Small intestine (tissue), 7 donors: ENCODE measurements around the gene MYO15A. TPM values are rescaled to one million over a fixed set of nuclear protein-coding genes. Genes with fewer than 3 reads are reported as not detected.
"Not testable (repeated sequence)": the region's sequence is repeated elsewhere in the genome, so short reads cannot be mapped to it uniquely, and the experiment has no call there.

Source experiments
- DNase-seq, 2 donors: peaks; one replicate each; pipeline versions ENCODE4 v3.0.0 to v3.0.0-alpha.2; 2013
- FAIRE-seq: peaks from 2 replicates; lab custom pipeline; 2012; peaks lifted over from hg19 to GRCh38; lab: Jason Lieb, UNC
- H3K27ac ChIP-seq, 3 donors: one replicate each; pipeline ENCODE4 v1.5.1; 2013; ENCODE audit warnings: low read length in 2 of 3, mild to moderate bottlenecking in 2 of 3, control low read depth in 1 of 3, inconsistent platforms in 1 of 3, low read depth in 1 of 3, moderate library complexity in 1 of 3
- H3K27me3 ChIP-seq, 3 donors: one replicate each; pipeline ENCODE4 v1.6.1; 2013; ENCODE audit warnings: low read length in 3 of 3, inconsistent platforms in 1 of 3; ENCODE audit not compliant: control insufficient read depth in 3 of 3, insufficient read depth in 3 of 3
- H3K36me3 ChIP-seq, 3 donors: one replicate each; pipeline ENCODE4 v1.6.1; 2013; ENCODE audit warnings: low read length in 3 of 3, inconsistent platforms in 1 of 3, low read depth in 1 of 3, mild to moderate bottlenecking in 1 of 3, moderate library complexity in 1 of 3; ENCODE audit not compliant: control insufficient read depth in 3 of 3, insufficient read depth in 2 of 3
- H3K4me1 ChIP-seq, 3 donors: one replicate each; pipeline ENCODE4 v1.6.1; 2013; ENCODE audit warnings: low read length in 2 of 3, inconsistent platforms in 1 of 3, low read depth in 1 of 3, mild to moderate bottlenecking in 1 of 3, moderate library complexity in 1 of 3; ENCODE audit not compliant: control insufficient read depth in 3 of 3, insufficient read depth in 2 of 3
- H3K4me3 ChIP-seq, 3 donors: one replicate each; pipeline ENCODE4 v1.5.1; 2013; ENCODE audit warnings: low read length in 3 of 3, control low read depth in 1 of 3, inconsistent platforms in 1 of 3, low read depth in 1 of 3, mild to moderate bottlenecking in 1 of 3, moderate library complexity in 1 of 3
- H3K9me3 ChIP-seq, 2 donors: one replicate each; pipeline ENCODE4 v1.6.1; 2013; ENCODE audit warnings: low read depth in 1 of 2, low read length in 1 of 2; ENCODE audit not compliant: control insufficient read depth in 2 of 2, insufficient read depth in 1 of 2
- WGBS, 3 donors: extraction: QIAGEN DNeasy Blood & Tissue Kit; methylation state at CpG; one replicate each; pipeline ENCODE4 v1.1.7; 2013; 5-methylcytosine and 5-hydroxymethylcytosine counted together
- polyA plus RNA-seq, 4 donors: library from polyadenylated mRNA; stranded (reverse) in 3 of 4; unstranded in 1 of 4; fragments of 200-250 nt in 3 of 4; fragments of 120-200 nt in 1 of 4; gene quantifications; one replicate each; pipeline versions ENCODE4 v1.2.1 to v1.2.3, GENCODE V29; 2013
- donor health status: healthy with polysubstance abuse.
- donor health status: control.
- donor health status: control.
- donor health status: Bipolar disorder and iron deficiency.
- donor health status: healthy.

MYO15A gene
- polyA plus RNA-seq, 4 donors, result 0.22 to 2.7 (median 1.6) TPM

DNA sequence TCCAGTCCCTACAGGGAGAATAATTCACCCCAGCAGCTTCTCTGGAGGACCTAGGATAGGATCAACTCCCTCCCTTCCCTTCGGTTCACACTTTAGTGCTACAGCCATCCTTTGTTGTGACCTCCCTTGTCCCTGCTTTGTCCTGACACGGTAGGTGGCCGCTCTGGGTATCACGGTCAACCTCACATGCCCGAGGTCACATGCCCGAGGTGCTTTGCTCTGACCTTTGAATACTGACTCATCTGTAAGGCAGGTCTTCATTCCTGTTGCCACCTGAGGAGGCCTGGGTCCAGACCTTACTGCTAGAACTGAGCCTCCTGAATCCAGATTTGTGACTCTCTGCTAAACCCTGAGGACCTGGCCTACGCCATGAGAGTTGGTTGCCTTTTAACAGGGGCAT, 94.8 kb downstream of the MYO15A start:
- DNase-seq (peak; percentile 75 to 78), FAIRE-seq (no peak)
- peak overlapping the region in 2 of 3 donors; percentile 52 to 66 for H3K27ac ChIP-seq
- H3K9me3 ChIP-seq, result no peaks in the 10 kb centered on the region
- 40 to 69% (median 66%) methylated on average over 7 of the region's 7 CpGs for WGBS, 3 donors
- H3K4me1 ChIP-seq, result peaks cover 0 to 19% (median 0%) of the 10 kb centered on the region in 3 donors
- no peak overlapping the region for H3K4me3 ChIP-seq
- H3K36me3 ChIP-seq, result peaks cover 4 to 95% (median 11%) of the 10 kb centered on the region in 3 donors
- no peaks in the 10 kb centered on the region for H3K27me3 ChIP-seq

DNA sequence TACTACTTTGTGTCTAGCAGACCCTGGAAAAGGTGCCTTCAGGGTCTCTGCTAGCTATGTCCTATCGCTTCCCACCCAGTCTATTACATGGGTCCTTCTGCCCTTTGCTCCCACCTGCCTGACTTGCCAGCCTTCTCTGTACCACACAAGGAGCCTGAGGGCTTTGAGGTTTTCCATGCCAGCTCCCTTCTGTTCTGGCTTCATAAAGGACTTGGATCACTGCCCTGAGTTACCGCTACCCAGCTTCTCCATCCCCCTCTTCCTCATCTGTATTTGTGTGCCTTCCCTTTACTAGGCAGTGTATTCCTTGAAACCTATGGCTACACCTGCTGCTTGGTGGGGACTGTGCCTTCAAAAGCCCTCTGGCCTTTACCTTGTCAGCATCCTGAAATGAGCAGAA, 97.3 kb downstream of the MYO15A start:
- 89 to 95% (median 93%) methylated on average over 2 of the region's 2 CpGs for WGBS, 3 donors
- H3K27ac ChIP-seq, result no peak overlapping the region
- FAIRE-seq (no peak), DNase-seq (no peak)
- no peak overlapping the region for H3K4me3 ChIP-seq
- H3K36me3 ChIP-seq, result peaks cover 16 to 96% (median 23%) of the 10 kb centered on the region in 3 donors
- peaks cover 0 to 11% (median 0%) of the 10 kb centered on the region in 3 donors for H3K4me1 ChIP-seq
- H3K9me3 ChIP-seq, result no peaks in the 10 kb centered on the region
- no peaks in the 10 kb centered on the region for H3K27me3 ChIP-seq

DNA sequence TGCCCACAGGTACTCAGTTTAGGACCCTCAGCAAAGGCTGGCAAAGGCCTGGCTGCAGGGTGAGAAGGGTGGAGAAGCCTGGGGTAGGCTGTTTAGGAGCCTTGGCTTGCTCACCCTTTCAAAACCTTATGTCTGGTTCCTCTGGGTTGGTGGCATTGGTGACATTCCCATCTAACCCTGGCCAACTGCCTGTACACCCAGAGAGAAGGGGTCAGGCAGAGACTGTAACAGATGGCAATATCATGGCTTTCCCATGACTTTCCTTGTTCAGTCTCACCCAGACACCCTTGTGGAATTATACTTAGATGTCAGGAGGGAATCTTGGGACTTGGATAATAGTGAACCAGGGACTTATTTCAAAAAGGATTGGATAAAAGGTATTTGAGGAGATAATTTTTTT, 98.4 kb downstream of the MYO15A start:
- no peaks in the 10 kb centered on the region for H3K9me3 ChIP-seq
- DNase-seq, result no peak
- H3K4me1 ChIP-seq, result peaks cover 0 to 10% (median 0%) of the 10 kb centered on the region in 3 donors
- FAIRE-seq, result no peak
- no peak overlapping the region for H3K4me3 ChIP-seq
- H3K27ac ChIP-seq, result no peak overlapping the region
- no peaks in the 10 kb centered on the region for H3K27me3 ChIP-seq
- H3K36me3 ChIP-seq, result peaks cover 16 to 88% (median 23%) of the 10 kb centered on the region in 3 donors

DNA sequence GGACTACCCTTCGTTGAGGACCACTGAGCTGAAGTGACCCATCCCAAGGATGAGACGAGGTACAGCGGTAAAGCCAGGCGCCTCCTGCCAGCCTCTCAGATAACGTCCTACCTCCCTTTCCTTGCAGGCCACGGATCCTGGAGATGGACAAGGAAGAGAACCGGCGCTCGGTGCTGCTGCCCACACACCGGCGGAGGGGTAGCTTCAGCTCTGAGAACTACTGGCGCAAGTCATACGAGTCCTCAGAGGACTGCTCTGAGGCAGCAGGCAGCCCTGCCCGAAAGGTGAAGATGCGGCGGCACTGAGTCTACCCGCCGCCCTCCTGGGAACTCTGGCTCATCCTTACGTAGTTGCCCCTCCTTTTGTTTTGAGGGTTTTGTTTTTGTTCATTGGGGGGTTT, 99.5 kb downstream of the MYO15A start:
- DNase-seq (no peak), FAIRE-seq (no peak)
- Histone ChIP-seq H3K27me3 (no peaks in the 10 kb centered on the region), H3K27ac (no peak overlapping the region), H3K4me3 (no peak overlapping the region), H3K9me3 (no peaks in the 10 kb centered on the region), H3K4me1 (peaks cover 0 to 4% (median 0%) of the 10 kb centered on the region in 3 donors), H3K36me3 (peaks cover 16 to 78% (median 23%) of the 10 kb centered on the region in 3 donors)
- 92% methylated on average over 19 of the region's 19 CpGs for WGBS, 3 donors

DNA sequence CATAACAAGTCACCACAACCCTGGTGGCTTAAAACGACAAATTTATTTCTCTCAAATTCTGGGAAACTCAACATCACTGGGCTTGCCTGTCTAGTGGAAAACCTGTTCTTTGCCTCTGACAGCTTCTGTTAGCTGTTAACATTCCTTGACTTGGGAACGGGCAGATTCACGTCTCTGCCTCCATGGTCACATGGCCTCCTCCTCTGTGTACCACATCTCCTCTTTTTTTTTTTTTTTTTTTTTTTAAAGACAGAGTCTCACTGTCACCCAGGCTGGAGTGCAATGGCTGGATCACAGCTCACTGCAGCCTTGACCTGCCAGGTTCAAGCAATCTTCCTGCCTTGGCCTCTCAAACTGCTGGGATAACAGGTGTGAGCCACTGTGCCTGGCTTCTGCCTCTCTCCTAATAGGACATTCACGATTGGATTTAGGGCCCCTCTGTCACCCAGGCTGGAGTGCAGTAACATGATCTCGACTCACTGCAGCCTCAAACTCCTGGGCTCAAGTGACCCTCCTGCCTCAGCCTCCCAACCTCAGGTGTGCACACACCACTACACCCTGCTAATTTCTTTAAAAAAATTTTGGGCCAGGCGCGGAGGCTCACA, 105.2 kb downstream of the MYO15A start:
- Histone ChIP-seq H3K27me3 (no peaks in the 10 kb centered on the region), H3K4me3 (no peak overlapping the region), H3K27ac (no peak overlapping the region), H3K36me3 (peaks cover 8 to 22% (median 9%) of the 10 kb centered on the region in 3 donors), H3K4me1 (no peaks in the 10 kb centered on the region), H3K9me3 (no peaks in the 10 kb centered on the region)
- no peak for FAIRE-seq
- 74 to 78% (median 75%) methylated on average over 7 of the region's 7 CpGs for WGBS, 3 donors
- no peak for DNase-seq

DNA sequence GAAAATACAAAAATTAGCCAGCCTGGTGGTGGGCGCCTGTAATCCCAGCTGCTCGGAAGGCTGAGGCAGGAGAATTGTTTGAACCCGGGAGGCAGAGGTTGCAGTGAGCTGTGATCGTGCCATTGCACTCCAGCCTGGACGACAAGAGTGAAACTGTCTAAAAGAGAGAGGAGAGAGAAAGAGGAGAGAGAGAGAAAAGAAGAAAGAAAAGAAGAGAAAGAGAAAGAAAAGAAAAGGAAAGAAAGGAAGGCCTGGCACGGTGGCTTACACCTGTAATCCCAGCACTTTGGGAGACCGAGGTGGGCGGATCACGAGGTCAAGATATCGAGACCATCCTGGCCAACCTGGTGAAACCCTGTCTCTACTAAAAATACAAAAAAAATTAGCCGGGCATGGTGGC, 108.3 kb downstream of the MYO15A start:
- not testable (repeated sequence) for H3K4me1 ChIP-seq, DNase-seq, FAIRE-seq, H3K9me3 ChIP-seq, H3K27ac ChIP-seq, H3K4me3 ChIP-seq, H3K27me3 ChIP-seq, H3K36me3 ChIP-seq
- WGBS, 3 donors, result 82 to 84% (median 82%) methylated on average over 11 of the region's 11 CpGs

DNA sequence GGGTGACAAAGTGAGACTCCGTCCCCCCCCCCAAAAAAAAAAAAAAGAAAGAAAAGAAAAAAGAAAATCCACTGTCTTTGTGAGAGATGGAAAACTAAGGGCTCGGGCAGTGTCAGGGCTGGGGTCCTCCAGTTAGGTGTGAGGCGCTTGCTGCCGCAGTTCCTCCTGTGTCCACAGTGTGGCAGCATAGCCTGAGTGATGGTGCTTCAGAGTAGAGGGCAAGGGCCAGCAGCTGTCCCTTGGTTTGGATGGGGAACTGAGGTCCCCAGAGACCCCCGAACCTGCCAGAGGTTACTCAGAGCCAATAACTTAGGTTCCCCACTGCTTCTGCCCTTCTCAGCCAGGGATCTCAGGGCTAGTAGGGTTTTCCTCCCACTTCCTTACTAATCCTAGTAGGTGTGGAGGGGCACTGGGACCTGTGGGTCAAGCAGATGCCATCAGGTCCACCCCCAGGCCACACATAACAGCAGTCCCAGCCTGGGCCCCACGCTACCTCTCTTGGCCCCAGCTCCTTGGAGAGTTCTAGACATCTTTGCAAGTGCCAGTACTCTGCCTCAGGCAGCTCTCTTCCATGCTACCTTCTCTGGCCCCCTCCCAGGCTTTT, 109.0 kb downstream of the MYO15A start:
- H3K4me1 ChIP-seq, result peaks cover 0 to 2% (median 0%) of the 10 kb centered on the region in 3 donors
- H3K27ac ChIP-seq, result no peak overlapping the region
- H3K27me3 ChIP-seq, result no peaks in the 10 kb centered on the region
- no peaks in the 10 kb centered on the region for H3K9me3 ChIP-seq
- no peaks in the 10 kb centered on the region for H3K36me3 ChIP-seq
- H3K4me3 ChIP-seq, result no peak overlapping the region
- 1 to 13% (median 4%) methylated on average over 5 to 6 of the region's 6 CpGs for WGBS, 3 donors
- FAIRE-seq, result no peak
- peak; percentile 60 to 72 for DNase-seq

DNA sequence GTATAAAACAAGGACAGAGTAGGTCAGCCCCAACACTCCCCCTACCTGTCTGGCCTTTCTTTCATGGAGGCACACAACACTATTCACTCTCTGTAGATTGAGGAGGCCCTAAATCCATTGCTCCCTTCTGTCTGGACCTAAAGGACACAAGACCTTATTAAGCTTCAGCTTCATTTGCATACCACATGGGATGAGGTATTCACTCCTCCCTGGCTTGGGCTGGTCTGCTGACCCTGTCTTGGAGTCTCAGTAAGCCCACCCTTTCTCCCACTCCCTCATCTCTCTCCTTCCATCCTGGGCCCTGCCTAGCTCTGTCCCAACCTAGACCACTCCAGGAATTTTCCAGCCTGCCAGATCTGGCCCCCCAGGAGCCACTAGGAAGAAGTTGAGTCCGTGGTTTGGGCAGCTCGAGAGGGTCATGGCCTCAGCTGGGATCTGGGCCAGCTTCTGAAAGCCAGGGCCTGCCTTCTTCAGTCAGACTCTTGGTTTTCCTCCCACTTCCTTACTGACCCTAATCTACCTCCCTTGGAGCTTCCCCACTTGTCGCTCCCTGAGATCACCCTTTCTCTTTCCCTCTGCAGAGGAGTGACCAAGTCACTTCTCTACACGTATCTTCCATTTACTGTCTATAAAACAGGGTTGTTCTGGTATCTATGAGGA, 110.3 kb downstream of the MYO15A start:
- peaks cover 0 to 2% (median 0%) of the 10 kb centered on the region in 3 donors for H3K4me1 ChIP-seq
- H3K27ac ChIP-seq, result no peak overlapping the region
- WGBS, 3 donors, result 48 to 68% (median 64%) methylated on average over 4 of the region's 4 CpGs
- FAIRE-seq (no peak), DNase-seq (no peak)
- no peaks in the 10 kb centered on the region for H3K36me3 ChIP-seq
- no peaks in the 10 kb centered on the region for H3K27me3 ChIP-seq
- H3K4me3 ChIP-seq, result no peak overlapping the region
- no peaks in the 10 kb centered on the region for H3K9me3 ChIP-seq
